Measurements from ENCODE around the gene MROH9.
"Not testable (repeated sequence)": the region's sequence is repeated elsewhere in the genome, so short reads cannot be mapped to it uniquely, and the experiment has no call there.

MROH9 gene, protein sequence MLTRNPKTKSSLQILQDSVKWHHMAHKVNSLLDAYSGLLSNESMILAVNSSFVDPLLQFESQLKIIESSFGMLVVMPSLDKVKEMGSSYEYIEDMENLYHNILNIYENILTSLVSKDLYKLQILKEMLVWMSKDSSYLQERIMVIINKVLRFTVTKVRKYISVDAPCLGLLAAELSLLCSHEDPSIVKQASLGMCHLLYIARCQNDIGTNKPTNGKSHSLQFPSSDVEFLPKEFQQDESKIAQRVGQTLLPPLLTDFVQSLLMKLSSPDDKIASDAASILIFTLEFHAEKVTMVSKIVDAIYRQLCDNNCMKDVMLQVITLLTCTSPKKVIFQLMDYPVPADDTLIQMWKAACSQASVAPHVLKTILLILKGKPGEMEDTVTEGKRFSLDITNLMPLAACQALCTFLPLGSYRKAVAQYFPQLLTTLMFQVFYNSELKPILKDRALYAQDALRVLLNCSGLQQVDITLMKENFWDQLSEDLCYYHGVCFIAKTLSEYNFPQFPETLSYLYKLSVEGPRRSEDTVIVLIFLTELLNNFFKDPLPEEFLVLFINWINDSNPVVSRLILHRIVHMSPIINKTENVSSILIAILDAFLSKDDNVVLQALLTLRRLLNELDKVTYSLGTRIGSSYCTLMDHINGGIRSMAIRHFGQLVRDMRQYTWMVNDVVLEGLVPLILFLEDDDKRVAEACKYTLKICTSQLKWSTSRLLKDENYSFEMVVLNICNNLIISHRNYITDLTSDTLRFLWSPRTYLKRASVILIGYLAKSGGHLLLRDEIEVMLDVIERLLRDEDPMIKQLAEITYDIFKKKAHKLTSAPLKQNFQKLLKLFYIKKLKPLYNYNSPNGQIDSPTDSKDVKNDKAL

GRCh38 chr1:170935231-170935630, at the start of gene MROH9:
Gene MROH9 (plus strand): TSS chr1:170935534. CDS start chr1:170945557, 10,023 bp downstream.
- no peak for DNase-seq

DNA sequence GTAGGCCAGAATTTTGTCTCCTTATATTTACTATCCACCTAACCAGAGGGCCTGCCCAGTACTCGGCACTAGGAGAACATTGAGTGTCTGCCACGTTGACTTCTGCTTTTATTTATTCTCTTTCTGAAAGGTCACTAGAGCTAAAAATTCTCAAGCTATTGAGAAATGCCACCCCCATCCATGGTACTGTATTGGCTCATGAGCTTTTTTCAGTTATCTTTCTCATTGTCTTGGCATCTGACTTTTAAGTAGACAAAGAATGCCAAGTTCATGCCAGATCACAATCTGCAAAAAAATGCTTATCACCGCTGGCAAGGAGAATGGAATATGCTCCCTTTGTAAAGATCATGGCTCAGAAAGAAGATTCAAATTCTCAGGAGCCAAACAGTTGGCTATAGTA, 49.8 kb upstream of the MROH9 start:
- peak; percentile 62 for DNase-seq

- DNase-seq, result no peak
Measured at GRCh38 chr1:170886460-170886859, 48.9 kb upstream of the MROH9 start.

- no peak for DNase-seq
Measured at GRCh38 chr1:170887726-170888125, 47.6 kb upstream of the MROH9 start.

- DNase-seq, result no peak
Measured at GRCh38 chr1:170891872-170892271, 43.5 kb upstream of the MROH9 start.

DNA sequence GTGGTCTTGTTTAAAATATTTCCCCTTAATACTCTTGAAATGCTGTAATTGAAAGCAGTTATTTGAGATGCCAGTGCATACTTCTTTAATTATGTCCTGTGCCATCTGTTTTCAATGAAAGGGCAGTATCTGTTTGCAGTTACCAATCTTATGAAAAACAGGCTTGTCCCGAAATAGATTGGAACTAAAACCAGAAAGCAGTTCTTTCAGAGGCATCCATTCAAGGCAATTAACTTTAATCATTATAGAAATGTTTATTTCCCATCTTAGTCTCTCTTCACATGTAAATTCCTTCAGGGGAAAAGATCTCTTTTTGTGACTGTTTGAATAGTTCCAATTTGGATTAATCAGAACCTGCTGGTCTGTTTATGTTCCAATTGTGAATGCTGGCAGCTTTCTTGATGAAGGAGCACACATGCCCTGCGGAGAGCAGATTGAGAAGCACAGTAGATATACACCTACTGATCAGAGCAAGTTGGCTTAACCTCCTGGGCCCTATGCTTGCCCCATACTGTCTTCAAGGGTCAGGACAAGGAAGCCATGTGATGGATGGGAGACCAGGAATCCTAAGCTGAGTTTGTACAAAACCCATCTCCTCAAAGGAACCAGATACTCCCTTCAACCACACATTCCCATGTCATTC, 41.6 kb upstream of the MROH9 start:
- no peak for DNase-seq

DNA sequence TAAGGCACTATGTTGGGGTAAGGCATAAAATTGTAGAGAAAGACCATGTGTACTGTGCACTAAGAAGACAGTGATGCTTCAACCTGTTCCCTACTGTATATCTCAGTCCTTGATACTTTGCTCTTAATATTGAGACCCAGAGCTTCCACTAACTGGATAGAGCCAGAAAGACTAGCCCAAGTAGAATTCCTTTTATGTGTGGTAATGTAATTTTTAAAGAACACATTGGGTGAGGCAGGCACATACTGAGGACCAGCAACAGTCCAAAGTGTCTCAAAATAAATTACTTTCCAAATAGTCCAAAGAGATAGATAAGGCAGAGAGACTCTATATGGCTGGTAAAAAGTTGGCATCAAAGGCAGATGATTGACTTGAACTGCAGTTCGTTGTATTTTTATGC, 31.4 kb upstream of the MROH9 start:
- no peak for DNase-seq

- DNase-seq, result no peak
Measured at GRCh38 chr1:170908942-170909341, 26.4 kb upstream of the MROH9 start.

GRCh38 chr1:170910273-170910672, 25.1 kb upstream of the MROH9 start:
- DNase-seq, result no peak

DNA sequence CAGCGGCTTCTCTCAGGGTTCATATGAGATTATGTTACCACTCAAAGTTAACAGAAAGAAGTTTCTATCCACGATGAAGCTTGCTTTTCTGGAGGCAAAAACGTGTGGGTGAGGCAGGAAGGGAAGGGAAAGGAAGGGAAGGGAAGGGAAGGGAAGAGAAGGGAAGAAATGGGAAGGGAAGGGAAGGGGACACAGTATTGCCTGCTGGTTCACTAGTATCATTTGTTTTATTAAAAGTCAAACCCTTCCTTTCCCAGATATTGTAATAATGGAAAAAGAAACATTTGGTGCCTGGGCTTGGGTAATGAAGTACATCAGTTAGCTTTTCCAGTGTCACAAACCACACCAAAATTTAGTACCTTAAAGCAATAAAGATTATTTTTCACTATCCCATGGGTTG, 18.0 kb upstream of the MROH9 start:
- DNase-seq, result no peak

DNA sequence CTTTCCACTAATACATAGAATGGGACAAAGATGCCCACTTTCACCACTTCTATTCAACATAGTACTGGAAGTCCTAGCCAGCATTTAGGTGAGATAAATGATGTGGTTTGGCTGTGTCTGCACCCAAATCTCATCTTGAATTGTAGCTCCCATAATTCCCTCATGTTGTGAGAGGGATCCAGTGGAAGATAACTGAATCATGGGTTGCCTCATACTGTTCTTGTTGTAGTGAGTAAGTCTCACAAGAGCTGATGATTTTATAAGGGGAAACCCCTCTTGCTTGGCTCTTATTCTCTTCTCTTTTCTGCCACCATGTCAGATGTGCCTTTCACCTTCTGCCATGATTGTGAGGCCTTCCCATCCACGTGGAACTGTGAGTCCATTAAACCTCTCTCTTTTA, 10.7 kb upstream of the MROH9 start:
- DNase-seq, result not testable (repeated sequence)

GRCh38 chr1:170927955-170928840, 7.1 kb upstream of the MROH9 start:
- no peak for DNase-seq

DNA sequence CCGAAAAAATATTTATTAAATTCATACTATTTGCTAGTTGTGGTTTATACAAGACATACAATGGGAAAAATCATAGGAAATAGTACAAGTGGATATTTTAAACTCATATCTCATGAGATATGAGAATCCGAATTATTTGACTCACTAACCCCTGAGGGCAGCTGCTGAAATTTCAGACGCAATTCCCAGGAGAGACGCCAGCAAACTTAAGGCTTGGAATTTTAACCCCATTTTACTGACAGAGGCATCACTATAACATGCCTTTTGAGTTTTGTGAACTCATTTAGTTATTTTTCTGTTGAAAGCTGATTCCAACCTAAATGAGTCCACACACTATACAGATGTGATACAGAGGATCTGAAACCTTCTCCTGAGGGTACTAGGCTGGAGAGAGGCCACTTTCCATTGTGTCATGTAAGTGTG, 5.9 kb upstream of the MROH9 start:
- no peak for DNase-seq

GRCh38 chr1:170929835-170930554, 5.3 kb upstream of the MROH9 start:
- DNase-seq, result peak; percentile 54

- DNase-seq, result no peak
Measured at GRCh38 chr1:170931650-170932049, 3.7 kb upstream of the MROH9 start.

DNA sequence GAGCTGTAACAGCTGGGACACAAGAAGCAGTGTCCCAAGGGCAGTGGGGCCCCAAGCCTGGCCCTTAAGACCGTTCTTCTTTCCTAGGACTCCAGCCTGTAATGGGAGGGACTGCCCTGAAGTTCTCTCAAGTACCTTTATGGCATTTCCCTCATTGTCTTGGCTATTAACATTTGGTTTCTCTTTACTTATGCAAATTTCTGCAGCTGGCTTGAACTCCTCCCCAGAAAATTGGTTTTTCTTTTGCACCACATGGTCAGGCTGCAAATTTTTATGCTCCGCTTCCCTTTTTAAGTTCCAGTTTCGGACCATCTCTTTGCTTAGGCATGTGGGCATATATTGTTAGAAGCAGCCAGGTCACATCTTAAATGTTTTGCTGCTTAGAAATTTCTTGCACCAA, 3.1 kb upstream of the MROH9 start:
- DNase-seq, result peak; percentile 91

- no peak for DNase-seq
Measured at GRCh38 chr1:170938281-170938680, 2.9 kb downstream of the MROH9 start.

DNA sequence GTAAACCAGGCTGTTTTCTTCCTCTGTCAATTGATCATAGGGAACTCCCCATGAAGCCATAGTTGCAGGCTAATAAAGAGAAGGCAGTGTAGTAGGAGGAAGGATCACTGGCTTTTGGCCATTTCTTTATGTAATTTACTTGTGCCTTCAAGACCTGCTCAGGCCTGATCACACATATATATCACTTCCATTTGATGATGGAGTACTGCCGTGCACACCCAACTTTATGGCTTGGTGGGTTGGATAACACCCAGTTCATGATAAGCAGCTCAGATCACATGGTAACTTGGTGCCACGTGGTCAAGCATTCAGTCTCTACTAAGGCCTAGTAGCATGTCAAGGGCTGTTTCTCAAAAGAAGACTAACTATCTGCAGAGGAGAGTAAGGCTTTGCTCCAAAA, 4.1 kb downstream of the MROH9 start:
- DNase-seq, result no peak

DNA sequence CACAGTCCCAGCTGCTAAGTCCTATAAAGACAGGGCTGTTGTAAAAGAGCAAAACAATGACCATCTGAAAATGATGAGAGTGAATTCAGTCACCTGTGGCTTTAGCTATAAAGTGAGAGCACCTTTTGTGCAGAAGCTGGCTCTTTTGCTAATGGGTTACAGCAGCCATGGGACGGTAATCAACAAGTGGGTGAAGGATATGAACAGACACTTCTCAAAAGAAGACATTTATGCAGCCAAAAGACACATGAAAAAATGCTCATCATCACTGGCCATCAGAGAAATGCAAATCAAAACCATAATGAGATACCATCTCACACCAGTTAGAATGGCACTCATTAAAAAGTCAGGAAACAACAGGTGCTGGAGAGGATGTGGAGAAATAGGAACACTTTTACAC, 16.4 kb downstream of the MROH9 start:
- DNase-seq, result not testable (repeated sequence)

DNA sequence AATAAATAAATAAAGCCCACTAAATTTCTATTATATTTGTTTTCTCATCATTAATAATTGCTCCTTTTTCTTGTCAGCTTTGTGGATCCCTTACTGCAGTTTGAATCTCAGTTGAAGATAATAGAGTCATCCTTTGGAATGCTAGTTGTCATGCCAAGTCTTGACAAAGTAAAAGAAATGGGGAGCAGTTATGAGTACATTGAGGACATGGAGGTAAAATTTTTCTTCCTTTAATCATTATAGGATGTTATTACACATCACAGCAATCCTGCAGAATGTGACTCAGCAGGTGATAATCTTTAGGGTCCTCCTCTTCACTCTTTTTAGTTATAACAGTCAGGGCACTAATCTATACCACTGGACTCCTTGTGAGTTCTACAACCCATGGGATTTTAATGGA, 24.1 kb downstream of the MROH9 start:
- DNase-seq, result no peak

DNA sequence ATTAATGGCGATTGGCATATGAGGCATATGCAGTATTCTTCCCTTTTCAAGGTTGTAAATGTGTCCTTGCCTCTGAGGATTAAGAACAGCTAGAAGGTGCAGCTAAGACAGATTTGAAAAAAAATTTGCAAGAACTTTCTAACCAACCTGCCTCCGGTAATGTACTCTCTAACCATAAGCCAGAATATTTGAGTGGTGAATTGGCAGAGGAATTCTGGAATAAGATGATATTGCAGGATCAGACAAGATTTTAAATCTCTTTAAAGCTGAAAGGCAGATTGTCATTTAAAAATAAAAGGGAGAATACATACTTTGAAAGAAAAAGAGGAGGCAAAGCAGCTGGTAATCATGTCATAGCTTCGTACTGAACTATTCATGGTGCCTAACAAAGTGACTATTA, 29.2 kb downstream of the MROH9 start:
- no peak for DNase-seq
